Measurements from ENCODE around the gene S100A4.

- no peak for TF ChIP-seq CTCF (IDR thresholded peaks at IDR 0.05)
- no peak for TF ChIP-seq STAT6 (CRISPR knock-in tag; conservative IDR thresholded peaks at IDR 0.05; ENCODE audit: low read depth)
- TF ChIP-seq USF1 (CRISPR knock-in tag; IDR thresholded peaks at IDR 0.05), result no peak
- no peak for TF ChIP-seq SP1 (CRISPR knock-in tag; conservative IDR thresholded peaks at IDR 0.05)
- TF ChIP-seq FOXP1 (CRISPR knock-in tag; IDR thresholded peaks at IDR 0.05; ENCODE audit: borderline replicate concordance), result no peak
- TF ChIP-seq USF2 (CRISPR knock-in tag; IDR thresholded peaks at IDR 0.05), result no peak
- no peak for TF ChIP-seq ERG (CRISPR knock-in tag; IDR thresholded peaks at IDR 0.05)
- no peak for TF ChIP-seq GABPB1 (CRISPR knock-in tag; IDR thresholded peaks at IDR 0.05)
- TF ChIP-seq NFE2L1 (CRISPR knock-in tag; IDR thresholded peaks at IDR 0.05), result no peak
- no peak for TF ChIP-seq HMGXB4 (CRISPR knock-in tag; IDR thresholded peaks at IDR 0.05)
- TF ChIP-seq TP53 (CRISPR knock-in tag; IDR thresholded peaks at IDR 0.05), result no peak
- no peak for TF ChIP-seq MAX (CRISPR knock-in tag; IDR thresholded peaks at IDR 0.05)
Observed at GRCh38 chr1:153567621-153568366, 22.2 kb upstream of the S100A4 start.

All from WTC11 (cell line).